DND-41 (cell line): ENCODE results near the gene ZSWIM6.

Experiments used
- EZH2 ChIP-seq: IDR thresholded peaks from 3 replicates; pipeline ENCODE4 v1.6.1; 2012; ENCODE audit warnings: borderline replicate concordance, low read depth, mild to moderate bottlenecking, moderate library complexity, low read length, inconsistent platforms; ENCODE audit not compliant: severe bottlenecking
- TF ChIP-seq, protein P1 (sequence below): IDR thresholded peaks from 2 replicates; pipeline ENCODE4 v1.5.1; 2012; ENCODE audit warnings: borderline replicate concordance, low read length, moderate library complexity, mild to moderate bottlenecking; ENCODE audit not compliant: poor library complexity, severe bottlenecking; ENCODE audit errors: extremely low read depth

- TF ChIP-seq EZH2: no peak
- TF ChIP-seq, protein P1, sequence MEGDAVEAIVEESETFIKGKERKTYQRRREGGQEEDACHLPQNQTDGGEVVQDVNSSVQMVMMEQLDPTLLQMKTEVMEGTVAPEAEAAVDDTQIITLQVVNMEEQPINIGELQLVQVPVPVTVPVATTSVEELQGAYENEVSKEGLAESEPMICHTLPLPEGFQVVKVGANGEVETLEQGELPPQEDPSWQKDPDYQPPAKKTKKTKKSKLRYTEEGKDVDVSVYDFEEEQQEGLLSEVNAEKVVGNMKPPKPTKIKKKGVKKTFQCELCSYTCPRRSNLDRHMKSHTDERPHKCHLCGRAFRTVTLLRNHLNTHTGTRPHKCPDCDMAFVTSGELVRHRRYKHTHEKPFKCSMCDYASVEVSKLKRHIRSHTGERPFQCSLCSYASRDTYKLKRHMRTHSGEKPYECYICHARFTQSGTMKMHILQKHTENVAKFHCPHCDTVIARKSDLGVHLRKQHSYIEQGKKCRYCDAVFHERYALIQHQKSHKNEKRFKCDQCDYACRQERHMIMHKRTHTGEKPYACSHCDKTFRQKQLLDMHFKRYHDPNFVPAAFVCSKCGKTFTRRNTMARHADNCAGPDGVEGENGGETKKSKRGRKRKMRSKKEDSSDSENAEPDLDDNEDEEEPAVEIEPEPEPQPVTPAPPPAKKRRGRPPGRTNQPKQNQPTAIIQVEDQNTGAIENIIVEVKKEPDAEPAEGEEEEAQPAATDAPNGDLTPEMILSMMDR: no peak
Measured at GRCh38 chr5:61491861-61492260, 159.8 kb downstream of the ZSWIM6 start.
